C4-2B (cell line): ENCODE results near the gene CACNA2D3.

Source experiments
- H3K27ac ChIP-seq: fragments of 450-650 bp; 2 replicates; pipeline ENCODE4 v1.5.1; 2017
- CTCF ChIP-seq: fragments of 450-650 bp; conservative IDR thresholded peaks from 2 replicates; pipeline ENCODE4 v1.5.1; 2017; ENCODE audit warnings: mild to moderate bottlenecking
- ZFX ChIP-seq: fragments of 450-650 bp; IDR thresholded peaks from 2 replicates; pipeline ENCODE4 v1.6.1; 2017

CACNA2D3 gene

GRCh38 chr3:54745843-54746242 is 623.5 kb downstream of the CACNA2D3 start:
- H3K27ac ChIP-seq, result no peak overlapping the region
- TF ChIP-seq ZFX, result no peak
- TF ChIP-seq CTCF, result no peak

- no peak for TF ChIP-seq ZFX
- TF ChIP-seq CTCF, result no peak
- no peak overlapping the region for H3K27ac ChIP-seq
Measured at GRCh38 chr3:54746722-54747121, 624.4 kb downstream of the CACNA2D3 start.

- H3K27ac ChIP-seq, result no peak overlapping the region
- no peak for TF ChIP-seq ZFX
- no peak for TF ChIP-seq CTCF
Measured at GRCh38 chr3:54755756-54756155, 633.4 kb downstream of the CACNA2D3 start.

- H3K27ac ChIP-seq, result no peak overlapping the region
- TF ChIP-seq ZFX, result no peak
- TF ChIP-seq CTCF, result no peak
Measured at GRCh38 chr3:54756330-54756731, 634.0 kb downstream of the CACNA2D3 start.

- no peak overlapping the region for H3K27ac ChIP-seq
- no peak for TF ChIP-seq ZFX
- TF ChIP-seq CTCF, result no peak
Measured at GRCh38 chr3:54758461-54758860, 636.1 kb downstream of the CACNA2D3 start.

- TF ChIP-seq CTCF (no peak), ZFX (no peak)
- no peak overlapping the region for H3K27ac ChIP-seq
Measured at GRCh38 chr3:54759166-54759565, 636.8 kb downstream of the CACNA2D3 start.

- H3K27ac ChIP-seq, result no peak overlapping the region
- TF ChIP-seq CTCF, result no peak
- no peak for TF ChIP-seq ZFX
Measured at GRCh38 chr3:54760201-54760600, 637.8 kb downstream of the CACNA2D3 start.
